HEK293 (cell line): Measurements from ENCODE around the gene PTPRN2.

ENCODE experiments used
- CTCF ChIA-PET: fragments of 350-600 bp; formaldehyde crosslinking; extraction: SDS; loops from one replicate; lab custom pipeline; 2021; ENCODE audit warnings: antibody characterized with exemption; lab: Yijun Ruan, JAX
- POLR2A ChIA-PET: fragments of 300-600 bp; formaldehyde crosslinking; extraction: SDS; loops from one replicate; lab custom pipeline; 2020; ENCODE audit warnings: antibody characterized with exemption, inconsistent platforms; lab: Yijun Ruan, JAX
- H3K27ac ChIP-seq: fragments of 200-500 bp; sonication (Bioruptor generic); 2 replicates; pipeline ENCODE4 v1.5.1; 2014; ENCODE audit warnings: low read depth, low read length, control low read depth, inconsistent platforms; ENCODE audit errors: extremely low read depth
- H3K36me3 ChIP-seq, 2 experiments: fragments of 200-500 bp in 1 of 2; sonication (Bioruptor generic) in 1 of 2; 1 replicate in 1 of 2; 2 replicates in 1 of 2; pipeline ENCODE4 v1.5.1; 2014 to 2017; ENCODE audit warnings: inconsistent platforms in 2 of 2, low read length in 2 of 2; ENCODE audit not compliant: control insufficient read depth in 2 of 2, insufficient read depth in 1 of 2
- H3K4me1 ChIP-seq: fragments of 200-500 bp; sonication (Bioruptor generic); 2 replicates; pipeline ENCODE4 v1.5.1; 2014; ENCODE audit warnings: mild to moderate bottlenecking, low read length, inconsistent platforms; ENCODE audit not compliant: control insufficient read depth, insufficient read depth
- H3K4me3 ChIP-seq: 2 replicates; pipeline ENCODE4 v1.5.1; 2011; ENCODE audit warnings: low read depth, mild to moderate bottlenecking, control low read depth, low read length, moderate library complexity
- H3K9me3 ChIP-seq: fragments of 200-500 bp; sonication (Bioruptor generic); 2 replicates; pipeline ENCODE4 v1.5.1; 2014; ENCODE audit warnings: low read depth, low read length, inconsistent platforms; ENCODE audit not compliant: control insufficient read depth, insufficient read depth
- SALL2 ChIP-seq: fragments of 450-650 bp; formaldehyde crosslinking; IDR thresholded peaks from 2 replicates; pipeline ENCODE4 v1.5.0; 2017; ENCODE audit warnings: missing biosample characterization, mild to moderate bottlenecking, missing genetic modification characterization, borderline replicate concordance
- SCRT1 ChIP-seq: fragments of 450-650 bp; formaldehyde crosslinking; IDR thresholded peaks from 2 replicates; pipeline ENCODE4 v1.5.1; 2016; ENCODE audit warnings: missing biosample characterization, missing genetic modification characterization, borderline replicate concordance
- WT1 ChIP-seq: fragments of 450-650 bp; formaldehyde crosslinking; IDR thresholded peaks from 2 replicates; pipeline ENCODE4 v1.5.1; 2016; ENCODE audit warnings: missing biosample characterization, missing genetic modification characterization
- YY2 ChIP-seq: fragments of 450-650 bp; formaldehyde crosslinking; IDR thresholded peaks from 2 replicates; pipeline ENCODE4 v1.5.1; 2016; ENCODE audit warnings: missing biosample characterization, missing genetic modification characterization
- ZBTB17 ChIP-seq: fragments of 450-650 bp; formaldehyde crosslinking; IDR thresholded peaks from 2 replicates; pipeline ENCODE4 v1.5.1; 2016; ENCODE audit warnings: missing biosample characterization, missing genetic modification characterization
- ZBTB20 ChIP-seq: fragments of 450-650 bp; formaldehyde crosslinking; IDR thresholded peaks from 2 replicates; pipeline ENCODE4 v1.5.1; 2016; ENCODE audit warnings: missing biosample characterization, missing genetic modification characterization
- ZBTB8A ChIP-seq: fragments of 450-650 bp; formaldehyde crosslinking; IDR thresholded peaks from 2 replicates; pipeline ENCODE4 v1.5.1; 2016; ENCODE audit warnings: missing biosample characterization, missing genetic modification characterization
- ZFP3 ChIP-seq: fragments of 450-650 bp; formaldehyde crosslinking; IDR thresholded peaks from 2 replicates; pipeline ENCODE4 v1.5.1; 2016; ENCODE audit warnings: low read depth, missing biosample characterization, missing genetic modification characterization
- ZNF133 ChIP-seq: fragments of 450-650 bp; formaldehyde crosslinking; IDR thresholded peaks from 2 replicates; pipeline ENCODE4 v1.5.1; 2016; ENCODE audit warnings: missing biosample characterization, missing genetic modification characterization
- ZNF146 ChIP-seq: fragments of 450-650 bp; formaldehyde crosslinking; IDR thresholded peaks from 2 replicates; pipeline ENCODE4 v1.5.1; 2016; ENCODE audit warnings: missing biosample characterization, missing genetic modification characterization
- ZNF211 ChIP-seq: fragments of 450-650 bp; formaldehyde crosslinking; IDR thresholded peaks from 2 replicates; pipeline ENCODE4 v1.5.1; 2016; ENCODE audit warnings: low read depth, missing biosample characterization, missing genetic modification characterization
- ZNF292 ChIP-seq: fragments of 450-650 bp; formaldehyde crosslinking; IDR thresholded peaks from 2 replicates; pipeline ENCODE4 v1.5.1; 2016; ENCODE audit warnings: low read depth, missing biosample characterization, missing genetic modification characterization, borderline replicate concordance
- ZNF394 ChIP-seq: fragments of 450-650 bp; formaldehyde crosslinking; IDR thresholded peaks from 2 replicates; pipeline ENCODE4 v1.5.1; 2016; ENCODE audit warnings: missing biosample characterization, missing genetic modification characterization, mild to moderate bottlenecking, moderate library complexity, borderline replicate concordance
- TF ChIP-seq, protein P1 (sequence below): fragments of 450-650 bp; formaldehyde crosslinking; conservative IDR thresholded peaks from 2 replicates; pipeline ENCODE4 v1.5.1; 2016; ENCODE audit warnings: low read depth, missing biosample characterization, missing genetic modification characterization
- TF ChIP-seq, protein P2 (sequence below): fragments of 450-650 bp; formaldehyde crosslinking; conservative IDR thresholded peaks from 2 replicates; pipeline ENCODE4 v1.5.1; 2016; ENCODE audit warnings: low read depth, missing biosample characterization, missing genetic modification characterization
- TF ChIP-seq, protein P3 (sequence below): fragments of 450-650 bp; formaldehyde crosslinking; IDR thresholded peaks from 2 replicates; pipeline ENCODE4 v1.5.1; 2016; ENCODE audit warnings: missing biosample characterization, missing genetic modification characterization

Gene PTPRN2

DNA sequence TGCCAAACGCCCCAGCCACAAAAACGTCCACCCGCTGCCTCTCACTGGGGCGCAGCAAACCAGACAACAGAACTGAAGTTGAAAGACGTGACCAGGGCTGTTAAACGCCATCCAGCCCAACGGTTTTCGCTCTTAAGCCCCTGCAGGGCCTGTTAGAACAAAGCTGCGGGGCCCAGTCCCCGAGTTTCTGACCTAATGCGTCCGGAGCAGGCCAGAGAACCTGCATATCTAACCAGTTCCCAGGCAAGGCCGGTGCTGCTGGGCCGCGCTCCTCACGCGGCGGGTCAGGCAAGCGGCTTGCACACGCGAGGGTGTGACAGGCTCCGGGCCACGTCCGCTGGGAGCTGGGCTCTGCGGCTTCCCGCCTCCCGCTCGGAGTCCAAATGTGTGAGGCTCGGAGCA is 87.0 kb downstream of the PTPRN2 start (continued):
- TF ChIP-seq, protein P1, sequence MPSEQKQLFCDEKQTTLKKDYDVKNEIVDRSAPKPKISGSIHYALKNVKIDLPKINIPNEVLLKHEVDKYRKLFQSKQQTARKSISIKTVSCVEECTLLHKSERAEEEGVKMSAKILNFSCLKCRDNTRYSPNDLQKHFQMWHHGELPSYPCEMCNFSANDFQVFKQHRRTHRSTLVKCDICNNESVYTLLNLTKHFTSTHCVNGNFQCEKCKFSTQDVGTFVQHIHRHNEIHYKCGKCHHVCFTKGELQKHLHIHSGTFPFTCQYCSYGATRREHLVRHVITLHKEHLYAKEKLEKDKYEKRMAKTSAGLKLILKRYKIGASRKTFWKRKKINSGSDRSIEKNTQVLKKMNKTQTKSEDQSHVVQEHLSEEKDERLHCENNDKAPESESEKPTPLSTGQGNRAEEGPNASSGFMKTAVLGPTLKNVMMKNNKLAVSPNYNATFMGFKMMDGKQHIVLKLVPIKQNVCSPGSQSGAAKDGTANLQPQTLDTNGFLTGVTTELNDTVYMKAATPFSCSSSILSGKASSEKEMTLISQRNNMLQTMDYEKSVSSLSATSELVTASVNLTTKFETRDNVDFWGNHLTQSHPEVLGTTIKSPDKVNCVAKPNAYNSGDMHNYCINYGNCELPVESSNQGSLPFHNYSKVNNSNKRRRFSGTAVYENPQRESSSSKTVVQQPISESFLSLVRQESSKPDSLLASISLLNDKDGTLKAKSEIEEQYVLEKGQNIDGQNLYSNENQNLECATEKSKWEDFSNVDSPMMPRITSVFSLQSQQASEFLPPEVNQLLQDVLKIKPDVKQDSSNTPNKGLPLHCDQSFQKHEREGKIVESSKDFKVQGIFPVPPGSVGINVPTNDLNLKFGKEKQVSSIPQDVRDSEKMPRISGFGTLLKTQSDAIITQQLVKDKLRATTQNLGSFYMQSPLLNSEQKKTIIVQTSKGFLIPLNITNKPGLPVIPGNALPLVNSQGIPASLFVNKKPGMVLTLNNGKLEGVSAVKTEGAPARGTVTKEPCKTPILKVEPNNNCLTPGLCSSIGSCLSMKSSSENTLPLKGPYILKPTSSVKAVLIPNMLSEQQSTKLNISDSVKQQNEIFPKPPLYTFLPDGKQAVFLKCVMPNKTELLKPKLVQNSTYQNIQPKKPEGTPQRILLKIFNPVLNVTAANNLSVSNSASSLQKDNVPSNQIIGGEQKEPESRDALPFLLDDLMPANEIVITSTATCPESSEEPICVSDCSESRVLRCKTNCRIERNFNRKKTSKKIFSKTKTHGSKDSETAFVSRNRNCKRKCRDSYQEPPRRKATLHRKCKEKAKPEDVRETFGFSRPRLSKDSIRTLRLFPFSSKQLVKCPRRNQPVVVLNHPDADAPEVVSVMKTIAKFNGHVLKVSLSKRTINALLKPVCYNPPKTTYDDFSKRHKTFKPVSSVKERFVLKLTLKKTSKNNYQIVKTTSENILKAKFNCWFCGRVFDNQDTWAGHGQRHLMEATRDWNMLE (tag by site-specific recombination): no peak
- TF ChIP-seq ZNF146 (tag by site-specific recombination) (no peak), ZNF211 (tag by site-specific recombination) (no peak)

DNA sequence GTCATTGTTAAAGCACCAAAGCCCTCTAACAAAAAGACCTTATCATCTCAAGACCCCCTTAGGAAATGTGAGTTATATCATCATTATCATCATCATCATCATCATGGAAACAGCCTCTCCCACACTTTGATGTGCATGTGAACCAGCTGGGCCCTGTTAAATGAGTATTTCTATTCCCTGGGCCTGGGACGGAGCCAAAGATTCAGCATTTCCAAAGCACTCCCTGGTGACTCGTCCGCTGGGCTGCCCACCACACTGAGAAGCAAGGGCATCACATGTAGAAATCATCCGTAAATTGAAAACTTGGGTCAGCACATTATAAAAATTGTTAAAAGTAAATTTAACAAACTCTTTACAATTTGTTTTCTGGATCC is 88.6 kb downstream of the PTPRN2 start:
- ChIA-PET CTCF (no interaction called here), POLR2A (no interaction called here)
- Histone ChIP-seq H3K9me3 (no peaks in the 10 kb centered on the region), H3K4me1 (no peaks in the 10 kb centered on the region), H3K36me3 (no peaks in the 10 kb centered on the region), H3K4me3 (no peak overlapping the region), H3K27ac (no peak overlapping the region)
- TF ChIP-seq ZBTB20 (no peak), WT1 (tag by site-specific recombination) (no peak), SCRT1 (tag by site-specific recombination) (no peak), ZBTB8A (tag by site-specific recombination) (no peak), ZBTB17 (tag by site-specific recombination) (no peak), ZNF394 (tag by site-specific recombination) (no peak), SALL2 (no peak), ZFP3 (tag by site-specific recombination) (no peak), YY2 (tag by site-specific recombination) (no peak), ZNF133 (tag by site-specific recombination) (no peak), ZNF292 (tag by site-specific recombination) (no peak)
- TF ChIP-seq, protein P2, sequence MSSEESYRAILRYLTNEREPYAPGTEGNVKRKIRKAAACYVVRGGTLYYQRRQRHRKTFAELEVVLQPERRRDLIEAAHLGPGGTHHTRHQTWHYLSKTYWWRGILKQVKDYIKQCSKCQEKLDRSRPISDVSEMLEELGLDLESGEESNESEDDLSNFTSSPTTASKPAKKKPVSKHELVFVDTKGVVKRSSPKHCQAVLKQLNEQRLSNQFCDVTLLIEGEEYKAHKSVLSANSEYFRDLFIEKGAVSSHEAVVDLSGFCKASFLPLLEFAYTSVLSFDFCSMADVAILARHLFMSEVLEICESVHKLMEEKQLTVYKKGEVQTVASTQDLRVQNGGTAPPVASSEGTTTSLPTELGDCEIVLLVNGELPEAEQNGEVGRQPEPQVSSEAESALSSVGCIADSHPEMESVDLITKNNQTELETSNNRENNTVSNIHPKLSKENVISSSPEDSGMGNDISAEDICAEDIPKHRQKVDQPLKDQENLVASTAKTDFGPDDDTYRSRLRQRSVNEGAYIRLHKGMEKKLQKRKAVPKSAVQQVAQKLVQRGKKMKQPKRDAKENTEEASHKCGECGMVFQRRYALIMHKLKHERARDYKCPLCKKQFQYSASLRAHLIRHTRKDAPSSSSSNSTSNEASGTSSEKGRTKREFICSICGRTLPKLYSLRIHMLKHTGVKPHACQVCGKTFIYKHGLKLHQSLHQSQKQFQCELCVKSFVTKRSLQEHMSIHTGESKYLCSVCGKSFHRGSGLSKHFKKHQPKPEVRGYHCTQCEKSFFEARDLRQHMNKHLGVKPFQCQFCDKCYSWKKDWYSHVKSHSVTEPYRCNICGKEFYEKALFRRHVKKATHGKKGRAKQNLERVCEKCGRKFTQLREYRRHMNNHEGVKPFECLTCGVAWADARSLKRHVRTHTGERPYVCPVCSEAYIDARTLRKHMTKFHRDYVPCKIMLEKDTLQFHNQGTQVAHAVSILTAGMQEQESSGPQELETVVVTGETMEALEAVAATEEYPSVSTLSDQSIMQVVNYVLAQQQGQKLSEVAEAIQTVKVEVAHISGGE (tag by site-specific recombination): no peak
- TF ChIP-seq, protein P3, sequence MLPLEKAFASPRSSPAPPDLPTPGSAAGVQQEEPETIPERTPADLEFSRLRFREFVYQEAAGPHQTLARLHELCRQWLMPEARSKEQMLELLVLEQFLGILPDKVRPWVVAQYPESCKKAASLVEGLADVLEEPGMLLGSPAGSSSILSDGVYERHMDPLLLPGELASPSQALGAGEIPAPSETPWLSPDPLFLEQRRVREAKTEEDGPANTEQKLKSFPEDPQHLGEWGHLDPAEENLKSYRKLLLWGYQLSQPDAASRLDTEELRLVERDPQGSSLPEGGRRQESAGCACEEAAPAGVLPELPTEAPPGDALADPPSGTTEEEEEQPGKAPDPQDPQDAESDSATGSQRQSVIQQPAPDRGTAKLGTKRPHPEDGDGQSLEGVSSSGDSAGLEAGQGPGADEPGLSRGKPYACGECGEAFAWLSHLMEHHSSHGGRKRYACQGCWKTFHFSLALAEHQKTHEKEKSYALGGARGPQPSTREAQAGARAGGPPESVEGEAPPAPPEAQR: no peak
